HG02798 (cell line): ENCODE data around the gene CENPU.
"Not testable (repeated sequence)": the region's sequence is repeated elsewhere in the genome, so short reads cannot be mapped to it uniquely, and the experiment has no call there.

Experiments used
- ATAC-seq: cut with Tn5 transposase; IDR thresholded peaks from one replicate; pipeline ENCODE4 v1.9.1; 2021; ENCODE audit warnings: mild to moderate bottlenecking; ENCODE audit not compliant: unreplicated experiment, poor library complexity

Gene CENPU, protein sequence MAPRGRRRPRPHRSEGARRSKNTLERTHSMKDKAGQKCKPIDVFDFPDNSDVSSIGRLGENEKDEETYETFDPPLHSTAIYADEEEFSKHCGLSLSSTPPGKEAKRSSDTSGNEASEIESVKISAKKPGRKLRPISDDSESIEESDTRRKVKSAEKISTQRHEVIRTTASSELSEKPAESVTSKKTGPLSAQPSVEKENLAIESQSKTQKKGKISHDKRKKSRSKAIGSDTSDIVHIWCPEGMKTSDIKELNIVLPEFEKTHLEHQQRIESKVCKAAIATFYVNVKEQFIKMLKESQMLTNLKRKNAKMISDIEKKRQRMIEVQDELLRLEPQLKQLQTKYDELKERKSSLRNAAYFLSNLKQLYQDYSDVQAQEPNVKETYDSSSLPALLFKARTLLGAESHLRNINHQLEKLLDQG

DNA sequence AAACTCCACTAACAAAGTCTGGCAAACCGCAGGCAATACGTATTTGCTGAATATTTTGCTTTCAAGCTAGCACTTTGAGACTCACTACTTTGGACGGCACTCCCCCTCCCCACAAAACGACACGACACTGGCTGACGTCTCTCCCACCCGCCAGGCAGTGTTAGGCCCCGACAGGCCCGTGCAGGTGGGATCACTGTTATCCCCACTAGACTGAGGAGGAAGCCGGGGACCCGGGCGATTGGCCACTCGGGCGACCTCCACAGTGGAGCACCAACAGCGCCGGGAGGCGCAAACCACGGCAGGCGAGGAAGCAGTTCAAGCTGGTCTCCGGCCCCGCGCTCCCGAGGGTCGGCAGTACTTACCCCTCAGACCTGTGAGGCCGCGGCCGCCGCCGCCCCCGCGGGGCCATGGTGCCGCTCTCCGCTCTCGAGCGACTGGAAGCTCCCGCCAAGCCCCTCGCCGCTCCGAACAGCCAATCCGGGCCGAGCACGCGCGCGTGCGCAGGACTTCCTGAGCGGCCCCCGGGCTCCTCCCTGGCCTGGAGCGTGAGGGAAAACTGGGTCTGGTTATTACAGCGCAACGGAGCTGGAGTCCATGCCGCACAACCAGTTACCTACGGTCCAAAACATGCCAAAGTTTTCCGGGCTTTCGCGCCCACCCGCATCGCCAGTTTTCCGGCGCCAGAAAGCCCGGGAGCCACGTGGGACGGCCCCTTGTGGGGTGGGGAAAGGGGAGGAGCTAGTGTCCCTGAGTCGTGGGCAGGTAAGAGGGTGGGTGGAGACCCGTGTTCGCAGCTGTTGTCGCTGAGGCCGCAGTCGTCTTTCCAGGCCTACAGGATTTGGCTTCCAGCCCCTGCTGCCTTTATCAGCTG lies at the start of gene CENPU:
CENPU (minus strand) TSS at position 443 of the 871 bp plus-strand sequence; CDS start at position 409, 34 bp downstream.
- peak; percentile 91 for ATAC-seq

DNA sequence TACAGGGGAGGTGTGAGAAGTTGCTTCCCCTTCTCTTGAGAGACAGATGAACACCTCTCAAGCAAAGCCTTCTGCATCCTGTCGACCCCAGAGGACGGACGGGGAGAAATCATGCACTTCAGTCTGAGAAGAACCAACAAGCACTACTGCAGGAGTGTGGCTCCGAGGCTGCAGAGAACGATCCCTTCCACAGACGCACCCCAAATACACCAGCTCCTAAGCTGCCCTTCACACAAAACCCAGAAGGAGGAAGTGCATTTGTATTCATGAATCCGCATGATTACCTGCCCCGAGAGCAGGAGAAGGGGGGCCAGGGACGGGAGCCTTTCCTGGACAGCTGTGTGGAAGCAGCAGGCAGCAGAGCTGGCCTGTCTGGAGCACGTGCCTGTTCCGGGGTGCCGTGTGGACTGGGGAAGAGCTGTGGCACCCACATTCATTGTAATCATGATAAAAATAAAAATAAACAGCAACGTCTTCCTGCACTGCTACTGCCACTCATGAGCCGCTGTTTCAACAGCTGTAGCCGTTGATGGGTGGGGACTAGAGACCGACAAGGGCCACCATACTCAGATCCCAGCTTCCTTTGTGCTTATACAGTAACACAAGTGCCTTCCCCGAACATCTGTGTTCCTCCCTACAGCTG lies 49.0 kb upstream of the CENPU start:
- ATAC-seq = no peak

DNA sequence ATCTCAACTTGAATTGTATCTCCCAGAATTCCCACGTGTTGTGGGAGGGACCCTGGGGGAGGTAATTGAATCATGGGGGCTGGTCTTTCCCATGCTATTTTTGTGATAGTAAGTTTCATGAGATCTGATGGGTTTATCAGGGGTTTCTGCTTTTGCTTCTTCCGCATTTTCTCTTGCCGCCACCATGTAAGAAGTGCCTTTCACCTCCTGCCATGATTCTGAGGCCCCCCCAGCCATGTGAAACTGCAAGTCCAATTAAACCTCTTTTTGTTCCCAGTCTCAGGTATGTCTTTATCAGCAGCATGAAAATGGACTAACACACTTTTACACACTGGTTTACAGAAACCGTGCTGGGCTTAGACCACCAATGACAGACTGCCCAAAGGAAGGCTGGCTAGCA lies 45.3 kb upstream of the CENPU start:
- not testable (repeated sequence) for ATAC-seq

DNA sequence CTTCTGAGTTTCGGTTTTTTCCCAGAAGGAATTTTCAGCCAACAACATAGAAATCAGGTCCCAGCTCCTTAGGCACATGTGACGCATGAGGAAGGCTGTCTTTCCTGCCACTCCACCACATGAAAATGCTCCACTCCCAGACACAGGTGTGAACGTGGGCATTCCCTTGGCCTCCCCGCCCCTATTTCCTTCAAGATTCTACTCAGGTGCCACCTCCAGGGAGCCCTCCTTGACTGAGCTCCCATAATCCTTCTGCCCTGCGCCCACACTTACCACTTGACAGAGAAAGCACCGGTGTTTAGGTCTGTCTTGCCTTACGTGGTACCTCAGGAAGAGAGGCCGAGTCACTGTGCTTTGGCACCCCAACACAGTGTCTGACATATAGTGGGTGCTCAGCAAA lies 44.4 kb upstream of the CENPU start:
- no peak for ATAC-seq

DNA sequence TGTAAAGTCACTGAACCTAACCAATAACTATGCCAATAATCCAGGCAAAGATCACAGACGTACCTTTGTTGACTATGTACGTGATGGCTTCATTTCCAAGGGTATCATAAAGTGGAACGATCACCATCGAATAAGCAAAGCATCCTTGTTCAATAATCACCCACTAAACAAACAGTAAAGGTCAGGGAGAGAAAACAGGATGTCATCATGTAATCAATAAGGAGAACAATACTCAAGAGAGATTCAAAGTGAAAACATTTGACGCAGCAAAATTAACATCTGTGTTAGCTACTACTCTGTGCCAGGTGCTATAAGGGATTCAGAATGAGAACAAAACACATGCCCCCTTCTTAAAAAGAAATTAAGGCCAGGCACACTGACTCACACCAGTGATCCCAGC lies 42.9 kb upstream of the CENPU start:
- no peak for ATAC-seq

DNA sequence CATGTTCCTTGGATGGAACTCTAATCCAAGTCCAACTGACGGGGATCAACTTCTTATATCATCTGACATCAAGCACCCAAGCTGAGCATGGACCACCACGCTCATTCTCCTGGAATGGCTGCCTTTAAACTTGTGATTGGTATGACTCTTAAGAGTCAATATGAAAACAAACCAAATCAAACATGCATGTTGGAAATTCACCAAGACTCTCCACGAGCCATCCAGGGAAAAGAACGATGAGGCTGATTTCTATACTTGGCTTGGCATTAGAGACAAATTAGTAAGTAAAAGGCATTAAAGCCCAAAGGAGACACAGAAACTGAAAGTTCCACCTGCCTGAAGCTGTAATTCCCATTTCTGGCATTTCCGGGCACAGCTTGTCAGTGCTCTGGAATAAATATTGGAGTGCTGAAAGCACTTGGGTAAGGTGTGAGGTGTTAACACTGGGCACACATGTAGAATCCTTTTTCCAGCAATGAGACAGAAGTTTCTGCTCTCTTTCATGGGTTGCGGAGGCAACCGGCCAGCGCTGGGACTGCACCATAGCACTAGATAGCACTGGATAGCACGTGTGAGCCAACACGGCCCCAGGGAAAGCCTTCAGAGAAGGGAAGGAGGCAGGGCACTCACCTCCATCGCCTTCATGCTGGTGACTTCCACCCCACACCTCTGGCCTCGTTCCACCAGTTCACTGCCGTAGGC lies 42.1 kb upstream of the CENPU start:
- ATAC-seq = no peak

DNA sequence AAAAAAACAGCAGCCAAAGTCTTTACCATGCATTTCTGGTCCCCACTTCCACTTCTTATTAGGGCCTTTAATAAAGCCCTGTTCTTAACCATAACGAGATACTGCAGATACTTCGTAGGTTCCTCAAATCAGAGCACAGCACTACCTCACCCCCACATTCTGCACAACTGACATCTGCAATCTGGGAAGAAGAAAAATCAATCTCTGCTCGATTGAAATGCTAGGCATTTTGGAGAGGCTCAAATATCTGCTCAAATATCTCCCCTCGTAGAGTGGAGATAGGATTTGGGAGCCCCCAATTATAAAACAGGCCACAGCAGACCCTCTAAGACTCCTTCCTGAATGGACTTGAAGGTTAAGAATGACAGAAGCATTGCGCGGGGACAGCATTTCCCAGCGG lies 40.3 kb upstream of the CENPU start:
- no peak for ATAC-seq

DNA sequence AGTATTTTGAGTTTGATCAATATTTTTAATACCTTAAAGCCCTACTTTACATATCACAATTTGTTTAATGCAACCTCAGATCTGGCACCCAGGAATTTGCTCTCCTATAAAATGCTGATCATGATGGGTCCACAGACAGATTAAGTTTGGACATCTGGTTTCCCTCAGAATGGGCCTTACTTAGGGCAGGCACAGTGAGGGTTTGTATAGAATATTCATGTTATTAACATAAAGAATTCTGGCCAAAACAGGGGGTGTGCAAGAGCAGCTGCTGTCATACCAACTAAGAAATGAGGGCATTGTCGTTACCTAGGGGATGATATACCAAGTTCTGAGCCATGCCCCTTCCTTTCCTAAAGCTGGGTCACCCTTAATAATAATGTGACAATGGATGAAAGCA lies 37.5 kb upstream of the CENPU start:
- no peak for ATAC-seq

DNA sequence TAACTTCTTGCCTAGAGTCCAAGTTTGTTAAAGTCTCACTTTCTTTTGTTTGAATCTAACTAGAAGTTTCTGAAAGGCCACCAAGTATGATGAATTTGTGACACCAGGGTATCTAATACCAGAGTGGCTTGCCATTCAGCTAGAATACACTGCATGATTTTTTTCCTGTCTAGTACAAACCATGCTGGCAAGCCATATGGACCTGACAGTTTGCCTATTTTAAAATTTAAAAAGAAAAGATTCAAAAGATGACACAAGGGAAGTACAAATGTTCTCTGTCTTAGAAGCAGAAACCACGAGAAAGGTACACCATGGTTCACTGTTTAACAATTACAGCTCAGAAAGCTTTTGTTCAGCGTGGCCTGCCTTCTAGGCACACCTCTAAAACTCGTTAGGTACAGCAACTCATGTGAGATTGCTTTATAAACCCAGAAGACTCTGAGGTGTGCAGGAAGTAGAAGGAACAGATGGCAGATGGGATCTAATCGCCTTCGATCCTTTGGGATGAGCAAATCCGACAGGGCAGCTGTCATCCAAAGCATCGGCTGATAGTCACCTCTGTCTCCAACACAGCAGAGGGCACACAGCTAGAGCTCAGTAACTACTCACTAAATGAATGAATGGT lies 35.4 kb upstream of the CENPU start:
- no peak for ATAC-seq

DNA sequence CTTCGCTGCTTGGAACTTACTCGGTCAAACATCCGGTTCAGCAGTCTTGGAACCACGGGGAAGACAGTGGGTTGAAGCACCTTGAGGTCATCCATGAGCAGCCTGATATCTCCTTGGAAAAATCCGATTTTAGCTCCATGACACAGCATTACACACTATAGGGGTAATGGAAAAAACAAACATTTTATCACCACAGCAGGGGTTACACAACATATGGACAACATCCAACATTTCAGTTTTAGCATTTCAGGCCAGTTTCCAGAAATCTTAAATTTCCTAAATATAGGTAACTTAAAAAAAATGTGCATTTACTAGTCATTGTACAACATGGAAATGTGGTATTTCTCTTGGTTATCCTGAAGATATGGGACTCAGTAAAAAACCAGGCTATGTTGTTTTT lies 34.4 kb upstream of the CENPU start:
- ATAC-seq = no peak

DNA sequence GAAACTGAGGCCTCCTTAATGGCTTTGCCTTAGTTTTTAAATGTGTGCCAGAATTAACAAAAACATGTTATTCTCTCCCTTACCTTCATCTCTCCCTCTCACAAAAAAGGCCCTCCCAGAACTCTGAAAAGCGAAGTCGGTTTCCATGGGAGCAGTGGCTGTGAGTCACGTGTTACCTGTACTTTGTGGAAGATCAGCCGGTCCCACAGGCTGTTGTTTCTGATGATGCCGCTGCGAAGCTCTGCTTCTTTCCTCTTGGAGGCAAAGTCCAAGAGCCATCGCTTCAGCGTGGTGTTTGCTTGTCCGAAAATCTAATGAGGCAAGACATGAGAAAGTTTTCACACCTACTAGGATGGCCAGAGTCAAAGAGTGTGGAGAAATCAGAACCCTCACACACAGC lies 32.5 kb upstream of the CENPU start:
- ATAC-seq = no peak

DNA sequence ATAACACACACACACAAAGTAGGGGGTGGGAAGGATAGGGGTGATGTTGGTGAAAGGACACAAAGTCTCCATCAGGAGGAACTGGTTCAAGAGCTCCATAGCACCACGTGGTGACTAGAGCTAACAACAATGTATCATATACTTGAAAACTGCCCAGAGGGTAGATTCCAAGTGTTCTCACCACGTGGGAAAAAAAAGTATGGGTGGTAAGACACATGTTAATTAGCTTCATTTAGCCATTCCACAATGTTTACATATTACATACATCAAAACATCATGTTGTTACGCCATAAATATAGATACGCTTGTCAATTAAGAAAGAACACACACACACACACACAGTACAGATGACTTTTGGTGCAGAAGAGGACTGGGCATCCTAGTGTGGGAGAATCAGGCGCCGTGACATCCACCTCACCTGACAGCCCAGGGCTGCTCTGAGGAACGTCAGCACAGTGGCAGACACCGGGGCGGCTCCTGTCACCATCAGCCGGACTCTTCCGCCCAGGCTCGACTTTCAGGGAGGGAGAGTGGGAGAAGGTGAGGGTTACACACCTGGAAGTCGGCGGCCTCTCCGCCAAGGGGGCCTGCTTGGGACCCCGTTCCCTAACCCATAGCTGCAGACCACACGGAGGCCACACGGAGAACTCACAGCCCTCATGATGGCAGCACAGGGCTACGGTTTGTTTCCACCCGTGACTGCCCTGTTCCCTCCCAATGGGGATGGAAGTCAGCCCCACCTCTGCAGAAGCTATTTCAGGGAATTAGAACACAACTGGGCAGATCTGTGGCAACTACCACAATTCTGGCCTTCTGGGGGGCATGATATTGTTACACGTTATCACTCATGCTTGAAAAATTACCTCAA lies 31.8 kb upstream of the CENPU start:
- ATAC-seq = no peak

DNA sequence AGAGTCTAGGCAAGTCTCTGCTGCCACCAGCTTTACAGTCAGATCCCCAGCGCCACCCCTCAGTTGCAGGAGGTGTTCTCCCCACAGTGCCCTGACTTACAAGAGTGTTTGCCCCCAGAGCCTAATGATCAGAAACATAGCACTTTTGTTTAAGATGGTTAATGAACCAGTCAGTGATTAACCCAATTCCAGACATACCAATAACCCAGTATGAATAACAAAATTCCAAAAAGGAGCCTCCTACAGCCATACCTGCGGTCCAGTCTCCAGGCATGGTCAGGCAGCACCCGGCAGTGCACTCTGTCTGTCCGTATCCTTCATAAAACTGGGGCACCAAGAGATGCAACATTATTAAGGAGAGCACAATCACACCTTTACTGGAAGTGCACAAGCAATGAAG lies 30.7 kb upstream of the CENPU start:
- no peak for ATAC-seq

DNA sequence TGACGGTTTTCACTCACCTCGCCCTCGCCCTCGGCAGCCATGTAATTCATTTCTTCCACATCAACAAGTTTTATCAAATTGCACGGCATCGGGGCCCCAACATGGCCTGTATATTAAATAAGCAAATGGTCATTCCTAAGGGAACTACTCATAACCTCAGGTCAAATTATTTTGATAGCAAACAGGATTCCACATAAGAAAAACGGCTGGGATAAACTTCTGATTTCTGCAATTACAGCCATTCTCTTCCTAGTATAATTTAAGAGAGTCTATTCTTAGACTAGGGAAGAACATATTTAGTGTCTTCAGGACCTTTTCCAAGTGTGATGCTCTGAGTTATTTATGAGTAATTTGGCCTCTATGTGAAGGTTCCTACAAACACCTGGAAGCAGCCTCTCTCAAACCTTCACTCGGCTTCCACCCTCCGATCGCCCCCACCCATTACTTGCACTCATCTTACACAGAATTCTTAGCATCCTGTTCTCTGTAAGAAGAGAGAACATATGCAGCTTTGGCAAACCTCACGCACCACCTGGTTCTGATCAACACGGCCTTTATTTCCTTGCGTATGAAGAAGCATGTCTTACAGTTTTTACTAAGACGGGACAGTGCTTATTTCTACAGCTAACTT lies 29.4 kb upstream of the CENPU start:
- ATAC-seq = no peak

DNA sequence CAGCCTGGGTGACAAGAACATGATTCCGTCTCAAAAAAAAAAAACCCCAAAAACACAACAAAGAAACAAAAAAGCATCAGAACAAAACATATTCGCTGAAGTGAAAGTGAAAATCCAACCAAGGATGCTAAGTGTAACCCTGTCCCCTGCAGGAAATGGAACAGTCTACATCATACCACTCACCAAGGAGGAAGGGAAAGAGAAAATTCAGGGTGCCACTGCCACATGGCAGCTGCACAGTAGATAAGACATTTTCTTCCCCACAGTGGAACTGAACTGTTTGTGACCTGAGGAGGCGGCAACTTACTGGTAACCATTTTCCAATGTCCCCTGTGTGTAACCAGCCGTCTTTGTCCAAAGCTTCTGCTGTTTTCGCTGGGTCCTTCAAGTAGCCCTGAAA lies 28.2 kb upstream of the CENPU start:
- peak; percentile 80 for ATAC-seq

DNA sequence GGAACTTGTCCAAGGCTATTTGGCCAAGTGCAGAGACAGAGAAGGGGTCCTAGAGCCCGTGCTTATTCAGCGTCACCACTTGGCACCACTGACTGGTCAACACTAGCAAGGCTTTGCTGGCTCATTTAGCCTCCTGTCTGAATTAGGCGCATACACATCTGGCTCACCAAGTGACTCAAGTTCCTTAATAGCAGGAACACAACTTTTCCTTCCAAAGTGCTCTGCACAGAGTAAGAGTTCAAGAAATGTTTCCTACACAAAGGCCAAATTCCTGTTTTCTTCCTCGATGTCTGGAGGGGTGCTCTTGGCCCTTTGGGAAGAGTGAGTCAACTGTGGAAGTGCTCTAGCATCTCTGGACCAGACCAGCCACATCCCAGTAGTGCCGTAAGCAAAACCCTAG lies 26.8 kb upstream of the CENPU start:
- ATAC-seq = no peak

DNA sequence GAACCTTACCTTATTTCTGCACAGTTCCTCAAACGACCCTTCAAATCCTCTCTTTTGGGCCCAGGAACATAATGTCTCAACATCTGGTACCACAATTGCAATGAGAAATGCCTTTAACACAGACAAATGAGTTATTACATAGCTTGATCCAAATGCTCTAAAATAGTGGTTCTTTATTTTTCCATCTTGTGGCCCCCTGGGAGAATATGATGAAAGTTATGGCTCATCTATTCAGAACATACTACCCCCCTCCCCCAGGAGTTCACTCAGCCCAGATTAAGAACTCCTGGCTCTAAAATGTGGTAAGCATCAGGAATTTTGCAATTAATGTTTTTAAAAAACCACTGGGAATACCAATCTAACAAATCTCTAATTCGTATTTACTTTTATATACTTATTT lies 23.9 kb upstream of the CENPU start:
- no peak for ATAC-seq

DNA sequence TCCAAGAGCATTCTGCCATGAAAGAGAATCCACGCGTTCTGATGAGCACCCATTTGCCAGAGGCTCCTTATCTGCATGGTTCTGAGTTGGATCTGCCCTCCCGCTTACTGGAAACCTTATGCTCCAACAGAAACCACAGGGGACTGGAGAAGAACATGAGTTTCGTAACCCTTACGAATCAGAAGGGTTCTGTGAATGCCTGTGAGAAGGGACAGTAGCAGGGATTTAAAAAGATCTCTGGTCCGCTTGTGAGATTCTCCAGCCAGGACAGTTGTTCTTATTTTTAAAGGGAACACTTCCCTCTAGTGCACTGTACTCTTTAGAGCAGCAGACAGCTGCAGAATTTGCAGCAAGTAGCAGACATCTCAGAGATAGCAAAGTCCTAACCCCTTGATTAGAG lies 22.5 kb upstream of the CENPU start:
- ATAC-seq = no peak

DNA sequence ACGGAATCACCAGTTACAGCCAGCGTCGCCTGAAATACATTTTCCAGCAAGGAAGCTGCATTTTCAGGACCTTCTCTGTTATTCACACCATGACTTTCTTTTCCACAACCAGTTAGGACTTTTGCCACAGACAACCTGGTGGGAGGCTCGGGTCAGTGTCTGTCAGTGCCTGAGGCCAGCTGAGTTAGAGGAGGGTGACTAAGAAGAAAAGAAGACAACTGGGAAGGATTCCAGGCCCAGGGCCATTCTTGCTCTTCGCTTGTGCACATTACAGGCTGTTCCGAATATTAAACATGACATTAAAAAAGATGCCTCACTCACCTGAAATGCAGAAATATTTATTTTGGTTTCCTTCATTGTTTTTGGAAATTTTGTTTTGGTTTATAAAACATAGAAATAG lies 21.4 kb upstream of the CENPU start:
- ATAC-seq = no peak
